Adrenal gland (tissue), 12 donors: ENCODE data around the gene TENM4. TPM values are rescaled to one million over a fixed set of nuclear protein-coding genes. Genes with fewer than 3 reads are reported as not detected.

Source experiments
- DNase-seq, 7 donors: peaks; one replicate each; pipeline ENCODE4 v3.0.0-alpha.2; 2019 to 2020
- H3K27ac ChIP-seq, 5 donors: fragments of 200-600 bp; sonication (generic) in 4 of 5; 1 replicate in 3 of 5; 2 replicates in 2 of 5; pipeline versions ENCODE4 v1.5.1 to v1.8.0; 2016 to 2020; ENCODE audit warnings: mild to moderate bottlenecking in 1 of 5
- H3K27me3 ChIP-seq: fragments of 200-600 bp; 2 replicates; pipeline ENCODE4 v1.8.0; 2021
- H3K36me3 ChIP-seq, 2 donors: fragments of 200-600 bp; replicated peaks in 1 of 2; 1 replicate in 1 of 2; 2 replicates in 1 of 2; pipeline versions ENCODE4 v1.5.1 to v1.8.0; 2018 to 2022
- H3K4me1 ChIP-seq, 2 donors: fragments of 200-600 bp; replicated peaks in 1 of 2; 1 replicate in 1 of 2; 2 replicates in 1 of 2; pipeline versions ENCODE4 v1.5.1 to v1.8.0; 2018 to 2021
- H3K4me3 ChIP-seq, 4 donors: fragments of 200-600 bp; sonication (generic) in 3 of 4; one replicate each; pipeline ENCODE4 v1.5.1; 2016 to 2018
- H3K9me3 ChIP-seq, 3 donors: fragments of 200-600 bp; sonication (generic) in 1 of 3; replicated peaks in 1 of 3; 1 replicate in 2 of 3; 2 replicates in 1 of 3; pipeline versions ENCODE4 v1.5.1 to v1.8.0; 2016 to 2021
- POLR2A ChIP-seq, 2 donors: fragments of 450-650 bp; IDR thresholded peaks; one replicate each; pipeline ENCODE4 v1.6.1; 2017; ENCODE audit warnings: antibody characterized with exemption in 2 of 2, mild to moderate bottlenecking in 2 of 2, moderate library complexity in 1 of 2
- whole genome bisulfite sequencing, 4 donors: extraction: QIAGEN DNeasy Blood & Tissue Kit in 2 of 4; methylation state at CpG; one replicate each; pipeline versions ENCODE4 v1.1.5 to v1.1.7; 2013 to 2017; 5-methylcytosine and 5-hydroxymethylcytosine counted together
- intact Hi-C, 2 donors: fragments of 100-400 bp; cut with DNase I; formaldehyde crosslinking; loops; one replicate each; pipeline versions ENCODE4 v1.14.1 to v1.15.0; 2022 to 2023
- polyA plus RNA-seq, 3 donors: library from polyadenylated mRNA; stranded (reverse); fragments of 200-250 nt in 2 of 3; fragments of 350-450 nt in 1 of 3; fragmentation: Illumina TruSeq in 1 of 3; extraction: RNeasy Lipid Tissue Mini Kit (QIAGEN cat#74804) in 1 of 3; gene quantifications; one replicate each; pipeline ENCODE4 v1.2.3, GENCODE V29; 2013 to 2014
- total RNA-seq, 9 donors: library from RNA; depleted of rRNA in 4 of 9; stranded (reverse); fragments of >200 nt in 4 of 9; fragments of 120-200 nt in 1 of 9; fragmentation: NEBNext Ultra II Directional in 1 of 9; extraction: Animal tissue kit (Norgen Biotek cat#: 25700) in 1 of 9; gene quantifications; one replicate each; pipeline versions ENCODE4 v1.1.0 to v1.2.4, GENCODE V29; 2013 to 2023
- TF ChIP-seq, protein P1 (sequence below), 6 experiments: fragments of 450-650 bp in 4 of 6; fragments of 200-600 bp in 2 of 6; sonication (generic) in 1 of 6; IDR thresholded peaks; 1 replicate in 5 of 6; 2 replicates in 1 of 6; pipeline versions ENCODE4 v1.5.1 to v1.8.0; 2016 to 2021; ENCODE audit warnings: antibody characterized with exemption in 6 of 6, mild to moderate bottlenecking in 2 of 6, moderate library complexity in 1 of 6
- donor health status: healthy with polysubstance abuse.
- donor health status: Bipolar disorder and iron deficiency.
- donor health status: DM: yes; HTN: yes; CAD: no.
- donor health status: DM: no; HTN: no; CAD: no.
- donor health status: DM: no; HTN: no; CAD: no.
- donor health status: DM: yes; HTN: yes; CAD: no.

TENM4 gene
- total and polyA plus RNA-seq, 12 donors = 0.74 to 24.9 (median 6.7) TPM

DNA sequence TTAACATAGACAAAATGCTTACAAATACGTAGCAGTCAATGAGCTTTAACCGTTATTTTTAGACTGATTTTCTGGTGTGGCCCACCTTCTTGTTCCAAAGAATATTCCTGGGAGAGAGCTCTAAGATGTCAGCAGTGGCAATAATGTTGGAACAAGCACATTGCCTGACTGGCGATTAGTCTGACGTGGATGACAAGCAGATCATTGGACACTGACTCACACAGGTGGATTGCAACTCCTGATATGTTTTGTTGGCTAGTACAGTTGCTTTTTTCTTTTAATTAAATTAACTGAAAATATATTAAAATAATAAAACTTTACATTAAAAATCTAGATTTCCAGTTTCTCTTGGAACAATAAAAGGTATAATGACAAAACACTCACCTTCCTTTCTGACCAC is 78.0 kb downstream of the TENM4 start:
- WGBS, 4 donors = 87 to 95% (median 93%) methylated on average over 4 of the region's 4 CpGs
- Histone ChIP-seq H3K27me3 (no peaks in the 10 kb centered on the region), H3K4me3 (no peak overlapping the region), H3K27ac (no peak overlapping the region), H3K9me3 (no peaks in the 10 kb centered on the region), H3K36me3 (no peaks in the 10 kb centered on the region), H3K4me1 (no peaks in the 10 kb centered on the region)
- intact Hi-C loops = no loop called here
- TF ChIP-seq, protein P1, sequence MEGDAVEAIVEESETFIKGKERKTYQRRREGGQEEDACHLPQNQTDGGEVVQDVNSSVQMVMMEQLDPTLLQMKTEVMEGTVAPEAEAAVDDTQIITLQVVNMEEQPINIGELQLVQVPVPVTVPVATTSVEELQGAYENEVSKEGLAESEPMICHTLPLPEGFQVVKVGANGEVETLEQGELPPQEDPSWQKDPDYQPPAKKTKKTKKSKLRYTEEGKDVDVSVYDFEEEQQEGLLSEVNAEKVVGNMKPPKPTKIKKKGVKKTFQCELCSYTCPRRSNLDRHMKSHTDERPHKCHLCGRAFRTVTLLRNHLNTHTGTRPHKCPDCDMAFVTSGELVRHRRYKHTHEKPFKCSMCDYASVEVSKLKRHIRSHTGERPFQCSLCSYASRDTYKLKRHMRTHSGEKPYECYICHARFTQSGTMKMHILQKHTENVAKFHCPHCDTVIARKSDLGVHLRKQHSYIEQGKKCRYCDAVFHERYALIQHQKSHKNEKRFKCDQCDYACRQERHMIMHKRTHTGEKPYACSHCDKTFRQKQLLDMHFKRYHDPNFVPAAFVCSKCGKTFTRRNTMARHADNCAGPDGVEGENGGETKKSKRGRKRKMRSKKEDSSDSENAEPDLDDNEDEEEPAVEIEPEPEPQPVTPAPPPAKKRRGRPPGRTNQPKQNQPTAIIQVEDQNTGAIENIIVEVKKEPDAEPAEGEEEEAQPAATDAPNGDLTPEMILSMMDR (IDR thresholded peaks at IDR 0.05) = no peak
- TF ChIP-seq POLR2A (IDR thresholded peaks at IDR 0.05) = no peak
- no peak for DNase-seq

DNA sequence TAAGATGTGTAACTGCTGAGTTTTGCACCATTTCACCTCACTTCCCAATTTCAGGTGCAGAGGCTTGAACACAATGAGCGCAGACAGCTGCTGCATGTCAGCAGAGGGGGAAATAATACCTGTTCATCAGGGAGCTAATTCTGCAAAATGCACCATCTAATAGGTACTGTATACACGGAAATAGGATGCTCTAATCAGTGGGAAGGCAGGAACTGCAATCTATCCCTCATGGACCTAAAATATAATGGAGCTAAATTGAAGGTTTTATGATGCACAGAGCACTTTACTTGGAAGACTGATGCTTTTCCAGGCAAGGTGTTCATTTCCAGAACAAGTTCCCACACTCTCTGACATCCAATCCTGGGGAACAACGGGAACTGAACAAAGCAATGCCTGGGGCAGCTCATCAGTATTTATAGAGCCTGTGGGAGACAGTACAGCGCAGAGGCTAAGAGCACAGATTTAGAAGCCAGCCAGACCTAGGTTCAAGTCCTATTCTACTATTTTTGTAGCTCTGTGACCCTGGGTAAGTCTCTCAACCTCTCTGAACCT is 78.5 kb downstream of the TENM4 start:
- DNase-seq = no peak
- no peaks in the 10 kb centered on the region for H3K27me3 ChIP-seq
- H3K36me3 ChIP-seq = no peaks in the 10 kb centered on the region
- no peaks in the 10 kb centered on the region for H3K4me1 ChIP-seq
- TF ChIP-seq POLR2A (IDR thresholded peaks at IDR 0.05) = no peak
- TF ChIP-seq, protein P1 (IDR thresholded peaks at IDR 0.05) = no peak
- 88 to 94% (median 92%) methylated on average over 4 of the region's 4 CpGs for WGBS, 4 donors
- intact Hi-C loops = no loop called here
- no peaks in the 10 kb centered on the region for H3K9me3 ChIP-seq
- H3K27ac ChIP-seq = no peak overlapping the region
- no peak overlapping the region for H3K4me3 ChIP-seq

- intact Hi-C loops = no loop called here
- 71 to 82% (median 77%) methylated on average over 5 of the region's 5 CpGs for WGBS, 4 donors
- TF ChIP-seq, protein P1 (IDR thresholded peaks at IDR 0.05) = no peak
- no peak for TF ChIP-seq POLR2A (IDR thresholded peaks at IDR 0.05)
Observed at GRCh38 chr11:79358258-79358657, 82.6 kb downstream of the TENM4 start.

GRCh38 chr11:79353706-79354105 is 87.1 kb downstream of the TENM4 start:
- H3K4me3 ChIP-seq = no peak overlapping the region
- H3K36me3 ChIP-seq = no peaks in the 10 kb centered on the region
- no peak for TF ChIP-seq POLR2A (IDR thresholded peaks at IDR 0.05)
- TF ChIP-seq, protein P1 (IDR thresholded peaks at IDR 0.05) = no peak
- no peaks in the 10 kb centered on the region for H3K4me1 ChIP-seq
- 34 to 58% (median 55%) methylated on average over 3 of the region's 3 CpGs for WGBS, 4 donors
- H3K9me3 ChIP-seq = no peaks in the 10 kb centered on the region
- intact Hi-C loops = no loop called here
- no peaks in the 10 kb centered on the region for H3K27me3 ChIP-seq
- DNase-seq = no peak
- H3K27ac ChIP-seq = no peak overlapping the region

More at GRCh38 chr11:79358258-79358657, 82.6 kb downstream of the TENM4 start:
- no peaks in the 10 kb centered on the region for H3K36me3 ChIP-seq
- DNase-seq = no peak
- H3K9me3 ChIP-seq = no peaks in the 10 kb centered on the region
- no peak overlapping the region for H3K4me3 ChIP-seq
- H3K27ac ChIP-seq = no peak overlapping the region
- H3K4me1 ChIP-seq = no peaks in the 10 kb centered on the region
- H3K27me3 ChIP-seq = no peaks in the 10 kb centered on the region
